ENCODE data around the gene CD27. TPM values are rescaled to one million over a fixed set of nuclear protein-coding genes. Genes with fewer than 3 reads are reported as not detected.

Gene CD27
- total and polyA plus RNA-seq, 2 experiments from 2014 or later: 0.53 TPM; not detected in 1

GRCh38 chr12:6469609-6470374, 25.0 kb downstream of the CD27 start (continued):
- no peak for TF ChIP-seq POLR2AphosphoS5 (IDR thresholded peaks at IDR 0.05; ENCODE audit: low read depth)

- peak; percentile 94 for ATAC-seq
These were observed 25.8 kb downstream of the CD27 start, which contains the start of gene VAMP1 for GRCh38 chr12:6470375-6471163. Gene VAMP1 (minus strand): TSS chr12:6470677. CDS start chr12:6470531, 146 bp downstream.

More at GRCh38 chr12:6470375-6471163, 25.8 kb downstream of the CD27 start, which contains the start of gene VAMP1:
- Mint-ChIP-seq H3K4me3 (peak within 1 kb of the TSS; percentile 71), H3K27ac (peak within 1 kb of the TSS; percentile 78), H3K9me3 (peaks cover 9% of the 10 kb centered on the region), H3K4me1 (peaks cover 16% of the 10 kb centered on the region), H3K36me3 (ENCODE audit: low read depth) (peaks cover 17% of the 10 kb centered on the region), H3K27me3 (ENCODE audit: insufficient read depth, low read depth, poor library complexity) (peaks cover 7% of the 10 kb centered on the region)
- H4K20me1 ChIP-seq (replicated peaks; ENCODE audit: insufficient read depth): peaks cover 8% of the 10 kb centered on the region
- no peaks in the 10 kb centered on the region for H3K36me3 ChIP-seq (ENCODE audit: insufficient read depth)
- peak within 1 kb of the TSS; percentile 94 for H2AFZ ChIP-seq
- H3K79me2 ChIP-seq (replicated peaks; ENCODE audit: insufficient read depth): peaks cover 22% of the 10 kb centered on the region
- H3K27ac ChIP-seq (ENCODE audit: low read depth): peak within 1 kb of the TSS; percentile 95
- TF ChIP-seq EZH2phosphoT487 (IDR thresholded peaks at IDR 0.05; ENCODE audit: unreplicated experiment): no peak
- no peak for TF ChIP-seq ZNF331 (CRISPR knock-in tag; IDR thresholded peaks at IDR 0.05; ENCODE audit: low read depth)
- no peak for TF ChIP-seq STAT1 (IDR thresholded peaks at IDR 0.05; ENCODE audit: unreplicated experiment)
- no peak for TF ChIP-seq REST (IDR thresholded peaks at IDR 0.05; ENCODE audit: unreplicated experiment)
- no peak for TF ChIP-seq ZNF114 (CRISPR knock-in tag; IDR thresholded peaks at IDR 0.05)
- TF ChIP-seq ETS1 (IDR thresholded peaks at IDR 0.05): peak; percentile 10; the same call in 1 of the 2 replicates
- peak; percentile 98 for TF ChIP-seq POLR2AphosphoS5 (IDR thresholded peaks at IDR 0.05; ENCODE audit: low read depth)
- no peak for TF ChIP-seq CTCF (conservative IDR thresholded peaks at IDR 0.05; ENCODE audit: low read depth in 2 of 2)
- no peak for TF ChIP-seq ZNF462 (CRISPR knock-in tag; IDR thresholded peaks at IDR 0.05)
- peaks cover 14% of the 10 kb centered on the region for H3K4me1 ChIP-seq (ENCODE audit: insufficient read depth)
- H3K9me2 ChIP-seq (ENCODE audit: insufficient read depth): no peaks in the 10 kb centered on the region
- DNase-seq (ENCODE audit: low spot score): peak; percentile 99
- H3K4me3 ChIP-seq: peak within 1 kb of the TSS; percentile 98
- H3K27me3 ChIP-seq (ENCODE audit: insufficient read depth): no peaks in the 10 kb centered on the region
- H3F3A ChIP-seq (replicated peaks; ENCODE audit: low read depth): peaks cover 18% of the 10 kb centered on the region
- H3K4me2 ChIP-seq: peak within 1 kb of the TSS; percentile 98
